OCI-LY1 (cell line): Measurements from ENCODE around the gene IQGAP3.
"Not testable (repeated sequence)": the region's sequence is repeated elsewhere in the genome, so short reads cannot be mapped to it uniquely, and the experiment has no call there.

ENCODE experiments used
- H2AFZ ChIP-seq: fragments of 200-600 bp; sonication (generic), shearing (Covaris generic); 2 replicates; pipeline ENCODE4 v1.6.0; 2014; ENCODE audit warnings: antibody characterized with exemption, mild to moderate bottlenecking, low read length
- H3F3A ChIP-seq: fragments of 200-600 bp; sonication (generic), shearing (Covaris generic); 2 replicates; pipeline ENCODE4 v1.6.0; 2014; ENCODE audit warnings: mild to moderate bottlenecking, antibody characterized with exemption, low read length, moderate library complexity; ENCODE audit not compliant: insufficient read depth
- H3K27ac ChIP-seq: fragments of 200-600 bp; sonication (generic); 2 replicates; pipeline ENCODE4 v1.5.1; 2014; ENCODE audit warnings: low read length, mixed run types, mild to moderate bottlenecking, low read depth; ENCODE audit not compliant: poor library complexity, severe bottlenecking
- H3K27me3 ChIP-seq: fragments of 200-600 bp; sonication (generic); 2 replicates; pipeline ENCODE4 v1.6.0; 2014; ENCODE audit warnings: antibody characterized with exemption, mild to moderate bottlenecking, low read length, moderate library complexity; ENCODE audit not compliant: insufficient read depth
- H3K36me3 ChIP-seq: fragments of 200-600 bp; sonication (generic); 2 replicates; pipeline ENCODE4 v1.6.1; 2014; ENCODE audit warnings: mild to moderate bottlenecking, antibody characterized with exemption, low read length, moderate library complexity, mixed read lengths; ENCODE audit not compliant: insufficient read depth
- H3K4me1 ChIP-seq: fragments of 200-600 bp; sonication (generic); 2 replicates; pipeline ENCODE4 v1.5.1; 2014; ENCODE audit warnings: mild to moderate bottlenecking, low read length, moderate library complexity; ENCODE audit not compliant: insufficient read depth, severe bottlenecking
- H3K4me2 ChIP-seq: fragments of 200-600 bp; sonication (generic), shearing (Covaris generic); 2 replicates; pipeline ENCODE4 v1.6.1; 2014; ENCODE audit warnings: low read length
- H3K4me3 ChIP-seq: fragments of 200-600 bp; sonication (generic); 2 replicates; pipeline ENCODE4 v1.5.1; 2014; ENCODE audit warnings: low read length, low read depth, mild to moderate bottlenecking, mixed read lengths; ENCODE audit not compliant: poor library complexity, severe bottlenecking
- H3K79me2 ChIP-seq: fragments of 200-600 bp; shearing (Covaris generic); 2 replicates; pipeline ENCODE4 v1.6.1; 2016; ENCODE audit warnings: mixed run types, low read length, mixed read lengths; ENCODE audit not compliant: insufficient read depth
- H3K9ac ChIP-seq: fragments of 200-600 bp; sonication (generic), shearing (Covaris generic); 2 replicates; pipeline ENCODE4 v1.6.1; 2014; ENCODE audit warnings: mild to moderate bottlenecking, low read length, mixed read lengths
- H3K9me2 ChIP-seq: fragments of 200-600 bp; sonication (generic), shearing (Covaris generic); 2 replicates; pipeline ENCODE4 v1.6.1; 2014; ENCODE audit warnings: low read depth, mild to moderate bottlenecking, low read length, mixed read lengths
- H3K9me3 ChIP-seq: fragments of 200-600 bp; shearing (Covaris generic); 2 replicates; pipeline ENCODE4 v1.6.1; 2014; ENCODE audit warnings: low read length, mixed read lengths
- H4K20me1 ChIP-seq: fragments of 200-600 bp; sonication (generic), shearing (Covaris generic); 2 replicates; pipeline ENCODE4 v1.6.0; 2016; ENCODE audit warnings: mild to moderate bottlenecking, low read length; ENCODE audit not compliant: insufficient read depth
- EZH2 ChIP-seq: fragments of 200-600 bp; sonication (generic), shearing (Covaris generic); IDR thresholded peaks from 2 replicates; pipeline ENCODE4 v1.8.0; 2017; ENCODE audit warnings: borderline replicate concordance, mixed run types, mild to moderate bottlenecking, antibody characterized with exemption, low read length, moderate library complexity, mixed read lengths
- TF ChIP-seq, protein P1 (sequence below): fragments of 200-600 bp; sonication (generic), shearing (Covaris generic); IDR thresholded peaks from 2 replicates; pipeline ENCODE4 v1.5.1; 2017; ENCODE audit warnings: mild to moderate bottlenecking, antibody characterized with exemption, low read length, moderate library complexity, mixed read lengths

Gene IQGAP3

DNA sequence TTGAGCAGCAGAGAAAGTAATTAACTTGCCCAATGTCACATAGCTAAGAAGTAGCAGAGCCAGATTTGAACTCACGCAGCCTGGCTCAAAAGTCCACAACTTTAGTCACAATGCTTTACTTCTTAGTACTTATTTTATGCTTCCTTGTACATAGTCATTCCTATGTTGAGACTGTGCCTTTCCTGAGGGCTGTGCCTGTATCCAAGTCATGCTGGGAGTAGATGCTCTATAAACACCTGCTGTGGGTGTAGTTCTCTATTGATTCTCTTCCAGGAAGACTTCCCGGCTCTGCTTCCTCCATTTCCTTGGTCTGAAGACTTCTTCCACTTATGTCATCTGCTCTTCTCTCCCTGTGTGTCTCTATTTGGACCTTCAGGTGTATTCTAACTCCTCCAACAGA is 16.6 kb downstream of the IQGAP3 start:
- no peaks in the 10 kb centered on the region for H3K79me2 ChIP-seq
- no peaks in the 10 kb centered on the region for H4K20me1 ChIP-seq
- H3K27me3 ChIP-seq, result no peaks in the 10 kb centered on the region
- H2AFZ ChIP-seq, result no peak overlapping the region
- TF ChIP-seq EZH2, result no peak
- TF ChIP-seq, protein P1, sequence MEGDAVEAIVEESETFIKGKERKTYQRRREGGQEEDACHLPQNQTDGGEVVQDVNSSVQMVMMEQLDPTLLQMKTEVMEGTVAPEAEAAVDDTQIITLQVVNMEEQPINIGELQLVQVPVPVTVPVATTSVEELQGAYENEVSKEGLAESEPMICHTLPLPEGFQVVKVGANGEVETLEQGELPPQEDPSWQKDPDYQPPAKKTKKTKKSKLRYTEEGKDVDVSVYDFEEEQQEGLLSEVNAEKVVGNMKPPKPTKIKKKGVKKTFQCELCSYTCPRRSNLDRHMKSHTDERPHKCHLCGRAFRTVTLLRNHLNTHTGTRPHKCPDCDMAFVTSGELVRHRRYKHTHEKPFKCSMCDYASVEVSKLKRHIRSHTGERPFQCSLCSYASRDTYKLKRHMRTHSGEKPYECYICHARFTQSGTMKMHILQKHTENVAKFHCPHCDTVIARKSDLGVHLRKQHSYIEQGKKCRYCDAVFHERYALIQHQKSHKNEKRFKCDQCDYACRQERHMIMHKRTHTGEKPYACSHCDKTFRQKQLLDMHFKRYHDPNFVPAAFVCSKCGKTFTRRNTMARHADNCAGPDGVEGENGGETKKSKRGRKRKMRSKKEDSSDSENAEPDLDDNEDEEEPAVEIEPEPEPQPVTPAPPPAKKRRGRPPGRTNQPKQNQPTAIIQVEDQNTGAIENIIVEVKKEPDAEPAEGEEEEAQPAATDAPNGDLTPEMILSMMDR, result no peak
- H3K36me3 ChIP-seq, result no peaks in the 10 kb centered on the region
- H3F3A ChIP-seq, result no peaks in the 10 kb centered on the region
- H3K4me2 ChIP-seq, result no peak overlapping the region
- no peaks in the 10 kb centered on the region for H3K9me3 ChIP-seq
- H3K9ac ChIP-seq, result no peak overlapping the region
- H3K9me2 ChIP-seq, result no peaks in the 10 kb centered on the region
- no peak overlapping the region for H3K27ac ChIP-seq
- no peak overlapping the region for H3K4me3 ChIP-seq
- H3K4me1 ChIP-seq, result no peaks in the 10 kb centered on the region

DNA sequence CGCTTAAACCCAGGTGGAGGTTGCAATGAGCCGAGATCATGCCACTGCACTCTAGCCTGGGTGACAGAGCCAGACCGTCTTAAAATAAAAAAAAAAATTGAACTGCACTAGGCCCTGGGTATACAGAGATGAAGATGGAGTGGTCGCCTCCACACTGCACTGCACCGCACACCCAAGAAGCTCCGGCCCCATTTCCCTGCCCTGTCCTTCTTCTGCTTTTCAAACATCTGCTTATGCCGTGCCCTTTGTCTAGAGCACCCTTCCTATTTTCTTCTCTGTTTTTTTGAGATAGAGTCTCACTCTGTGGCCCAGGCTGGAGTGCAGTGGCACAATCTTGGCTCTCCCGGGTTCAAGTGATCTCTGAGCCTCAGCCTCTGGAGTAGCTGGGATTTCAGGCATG is 17.4 kb downstream of the IQGAP3 start:
- H3K4me2 ChIP-seq, result no peak overlapping the region
- no peaks in the 10 kb centered on the region for H4K20me1 ChIP-seq
- H3K36me3 ChIP-seq, result no peaks in the 10 kb centered on the region
- H3K4me1 ChIP-seq, result no peaks in the 10 kb centered on the region
- H3K9ac ChIP-seq, result no peak overlapping the region
- no peaks in the 10 kb centered on the region for H3K27me3 ChIP-seq
- no peak overlapping the region for H3K27ac ChIP-seq
- H3K9me3 ChIP-seq, result no peaks in the 10 kb centered on the region
- H2AFZ ChIP-seq, result no peak overlapping the region
- no peak for TF ChIP-seq EZH2
- TF ChIP-seq, protein P1, result no peak
- no peaks in the 10 kb centered on the region for H3F3A ChIP-seq
- no peaks in the 10 kb centered on the region for H3K9me2 ChIP-seq
- H3K4me3 ChIP-seq, result no peak overlapping the region
- H3K79me2 ChIP-seq, result no peaks in the 10 kb centered on the region

DNA sequence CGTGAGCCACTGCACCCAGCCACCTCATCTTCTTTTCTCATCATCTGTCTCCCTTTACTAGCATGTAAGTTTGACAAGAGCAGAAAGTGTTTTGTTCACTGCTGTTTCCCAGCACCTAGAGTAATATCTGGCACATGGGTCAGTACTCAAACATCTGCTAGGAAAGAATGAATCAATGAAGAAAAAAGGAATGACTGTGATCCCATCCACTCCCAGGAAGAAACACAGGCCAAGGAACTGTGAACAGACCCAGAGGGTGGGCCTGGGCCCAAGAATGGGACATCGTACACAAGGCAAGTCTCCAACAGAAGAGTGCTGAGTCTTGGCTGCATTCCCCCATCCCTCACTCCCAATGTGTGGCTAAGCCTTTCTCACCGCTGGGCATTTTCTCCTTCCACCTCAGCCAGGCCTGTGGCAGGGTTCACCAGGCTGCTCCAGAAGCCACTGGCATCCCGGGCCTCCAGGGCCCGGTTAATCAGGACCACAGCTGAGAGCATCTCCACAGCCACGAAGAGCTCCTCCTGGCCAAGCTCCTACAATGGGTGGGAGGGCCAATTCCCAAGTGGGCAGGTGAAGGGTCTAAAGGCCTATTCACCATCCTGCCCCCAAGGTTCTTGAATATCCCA is 18.4 kb downstream of the IQGAP3 start:
- H3K9me2 ChIP-seq, result no peaks in the 10 kb centered on the region
- H3K4me3 ChIP-seq, result no peak overlapping the region
- H3K4me2 ChIP-seq, result no peak overlapping the region
- no peak overlapping the region for H2AFZ ChIP-seq
- no peaks in the 10 kb centered on the region for H3K79me2 ChIP-seq
- no peaks in the 10 kb centered on the region for H3K27me3 ChIP-seq
- H3K36me3 ChIP-seq, result no peaks in the 10 kb centered on the region
- H4K20me1 ChIP-seq, result no peaks in the 10 kb centered on the region
- H3K9me3 ChIP-seq, result no peaks in the 10 kb centered on the region
- no peak overlapping the region for H3K9ac ChIP-seq
- no peaks in the 10 kb centered on the region for H3K4me1 ChIP-seq
- H3K27ac ChIP-seq, result no peak overlapping the region
- no peaks in the 10 kb centered on the region for H3F3A ChIP-seq
- TF ChIP-seq, protein P1, result no peak
- no peak for TF ChIP-seq EZH2

DNA sequence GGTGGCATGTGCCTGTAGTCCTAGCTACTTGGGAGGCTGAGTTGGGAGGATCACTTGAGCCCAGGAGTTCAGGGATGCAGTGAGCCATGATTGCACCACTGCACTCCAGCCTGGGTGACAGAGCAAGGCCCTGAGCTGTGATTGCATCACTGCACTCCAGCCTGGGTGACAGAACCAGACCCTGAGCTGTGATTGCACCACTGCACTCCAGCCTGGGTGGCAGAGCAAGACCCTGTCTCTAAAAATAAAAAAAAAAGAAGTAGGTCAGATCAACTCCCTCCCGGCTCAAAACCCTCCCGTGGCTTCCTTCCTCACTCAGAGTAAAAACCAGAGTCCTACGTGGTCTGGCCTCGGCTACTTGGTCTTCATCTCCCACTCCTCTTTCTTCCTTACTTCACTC is 19.4 kb downstream of the IQGAP3 start:
- H3K9ac ChIP-seq, result not testable (repeated sequence)

More for the DNA sequence above, 19.4 kb downstream of the IQGAP3 start:
- not testable (repeated sequence) for H3K4me3 ChIP-seq, H3K4me2 ChIP-seq, H3K27ac ChIP-seq, H3K9me3 ChIP-seq, H2AFZ ChIP-seq, H4K20me1 ChIP-seq, H3K79me2 ChIP-seq, H3K4me1 ChIP-seq, H3K27me3 ChIP-seq, H3F3A ChIP-seq, H3K9me2 ChIP-seq, H3K36me3 ChIP-seq
